Measurements from ENCODE around the gene HYAL2.

The HYAL2 gene

DNA sequence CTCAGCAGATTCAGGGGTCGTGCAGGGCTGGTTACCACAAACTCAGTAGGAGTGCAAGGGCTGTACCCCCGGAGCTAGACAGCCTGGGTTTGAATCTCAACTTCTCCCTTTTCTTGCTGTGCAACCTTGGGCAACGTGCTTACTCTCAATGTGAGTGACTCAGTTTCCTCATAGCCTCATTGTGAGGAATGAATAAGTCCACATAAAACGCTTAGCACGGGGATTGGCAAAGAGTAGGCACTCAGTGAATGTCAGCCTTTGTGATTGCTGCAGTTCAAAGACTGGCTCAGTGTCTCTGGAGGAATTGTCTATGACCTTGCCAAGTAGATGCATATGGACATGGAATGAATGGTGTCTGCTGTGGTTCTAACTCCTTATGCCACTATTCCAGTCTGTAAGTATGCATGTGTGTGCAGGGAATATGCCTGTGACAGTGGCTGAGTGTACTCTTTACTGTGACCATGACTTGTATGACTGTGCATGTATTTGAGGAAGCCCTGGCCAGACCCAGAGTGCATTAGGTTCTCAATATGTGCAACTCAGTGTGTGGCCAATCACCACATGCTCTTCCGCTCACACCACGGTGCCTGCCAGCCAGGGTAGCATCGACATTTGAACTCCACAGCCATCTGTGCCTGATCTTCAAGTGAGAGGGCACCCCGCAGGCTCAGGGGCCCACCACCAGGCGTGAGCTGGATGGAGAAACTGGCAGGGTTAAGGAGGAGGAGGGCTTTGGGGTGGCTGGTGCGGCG lies 22.4 kb downstream of the HYAL2 start:
- Histone ChIP-seq H3K9me3 (ENCODE audit: control insufficient read depth, low read length) (no peaks in the 10 kb centered on the region), H3K27me3 (replicated peaks; ENCODE audit: control insufficient read depth, insufficient read depth, low read length) (no peaks in the 10 kb centered on the region), H3K9ac (ENCODE audit: low read length) (peak overlapping the region; percentile 91), H3K4me3 (ENCODE audit: low read length) (peak overlapping the region; percentile 80), H3K36me3 (ENCODE audit: control insufficient read depth, insufficient read depth, low read length, severe bottlenecking) (no peaks in the 10 kb centered on the region), H3K4me1 (ENCODE audit: control insufficient read depth, insufficient read depth, low read length) (peaks cover 22% of the 10 kb centered on the region)
- DNase-seq (ENCODE audit: low read depth): peak; percentile 61

DNA sequence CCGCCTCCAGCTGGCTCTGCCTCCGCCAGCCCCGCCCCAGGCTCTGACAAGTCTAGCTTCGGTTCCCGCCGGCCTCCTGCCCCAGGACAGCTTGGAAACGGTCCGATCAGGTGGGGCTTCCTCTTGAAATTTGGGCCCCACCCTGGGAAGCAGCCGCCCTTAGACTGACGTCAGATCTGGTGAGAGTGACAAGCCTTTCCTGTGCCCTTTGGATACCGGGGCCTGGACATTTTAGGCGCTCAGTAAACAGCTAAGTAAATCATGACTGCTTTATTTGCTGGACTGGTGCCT lies 23.0 kb downstream of the HYAL2 start:
- Histone ChIP-seq H3K4me3 (ENCODE audit: low read length) (peak overlapping the region; percentile 80), H3K9me3 (ENCODE audit: control insufficient read depth, low read length) (no peaks in the 10 kb centered on the region)

DNA sequence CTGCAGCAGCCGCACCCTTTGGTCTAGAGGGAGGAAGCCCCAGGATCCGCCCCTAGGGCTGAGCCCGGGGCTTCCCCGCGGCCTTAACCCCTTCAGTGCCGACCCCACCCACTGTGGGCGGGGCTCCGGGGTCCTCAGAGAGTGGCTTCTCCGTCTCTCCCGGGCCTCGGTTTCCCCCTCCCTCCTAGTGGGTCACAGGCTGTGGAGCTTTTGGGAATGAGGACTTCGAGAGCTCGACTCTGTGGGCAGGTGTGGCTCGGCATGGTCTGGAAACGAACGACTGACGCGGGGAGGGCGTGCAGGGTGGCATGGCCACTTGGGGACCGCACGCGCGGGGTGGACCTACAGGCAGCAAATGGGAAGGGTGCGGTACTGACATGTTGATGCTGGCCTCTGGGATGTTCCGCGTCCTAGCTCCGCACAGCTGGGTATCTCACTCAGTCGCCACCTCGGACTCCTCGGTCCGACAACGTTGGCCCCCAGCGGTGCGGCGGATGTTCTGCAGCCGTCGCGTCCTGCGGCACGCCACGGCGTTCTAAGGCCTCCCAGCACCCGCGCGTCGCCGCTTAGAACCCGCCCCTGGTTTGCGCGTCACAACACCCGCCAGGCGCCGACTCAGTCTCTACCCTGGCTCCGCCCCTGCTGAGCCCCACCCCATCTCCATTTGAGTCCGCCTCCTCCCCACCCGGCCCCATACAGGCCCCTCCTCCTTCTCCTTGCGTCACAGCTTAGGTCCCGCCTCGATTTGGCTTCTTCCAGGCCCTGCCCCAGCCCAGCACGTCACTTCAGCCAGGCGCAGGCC lies 23.5 kb downstream of the HYAL2 start, which contains the start of the genes HYAL3 and NAA80:
TSS of gene HYAL3 (minus strand) at position 570 of the 802 bp plus-strand sequence. CDS start 3,803 bp downstream, outside the sequence.
TSS of gene NAA80 (minus strand) at position 570 of the 802 bp plus-strand sequence. CDS start 1,942 bp downstream, outside the sequence.
- Histone ChIP-seq H3K9me3 (ENCODE audit: control insufficient read depth, low read length) (no peaks in the 10 kb centered on the region), H3K9ac (ENCODE audit: low read length) (peak within 1 kb of the TSS; percentile 95), H3K36me3 (ENCODE audit: control insufficient read depth, insufficient read depth, low read length, severe bottlenecking) (no peaks in the 10 kb centered on the region), H3K4me3 (ENCODE audit: low read length) (peak within 1 kb of the TSS; percentile 87), H3K4me1 (ENCODE audit: control insufficient read depth, insufficient read depth, low read length) (peaks cover 22% of the 10 kb centered on the region), H3K27me3 (replicated peaks; ENCODE audit: control insufficient read depth, insufficient read depth, low read length) (no peaks in the 10 kb centered on the region)
- DNase-seq (ENCODE audit: low read depth): peak; percentile 100

More for the DNA sequence above, 23.0 kb downstream of the HYAL2 start:
- DNase-seq (ENCODE audit: low read depth): no peak
- H3K27me3 ChIP-seq (replicated peaks; ENCODE audit: control insufficient read depth, insufficient read depth, low read length): no peaks in the 10 kb centered on the region
- peak overlapping the region; percentile 91 for H3K9ac ChIP-seq (ENCODE audit: low read length)
- H3K36me3 ChIP-seq (ENCODE audit: control insufficient read depth, insufficient read depth, low read length, severe bottlenecking): no peaks in the 10 kb centered on the region
- peaks cover 22% of the 10 kb centered on the region for H3K4me1 ChIP-seq (ENCODE audit: control insufficient read depth, insufficient read depth, low read length)

DNA sequence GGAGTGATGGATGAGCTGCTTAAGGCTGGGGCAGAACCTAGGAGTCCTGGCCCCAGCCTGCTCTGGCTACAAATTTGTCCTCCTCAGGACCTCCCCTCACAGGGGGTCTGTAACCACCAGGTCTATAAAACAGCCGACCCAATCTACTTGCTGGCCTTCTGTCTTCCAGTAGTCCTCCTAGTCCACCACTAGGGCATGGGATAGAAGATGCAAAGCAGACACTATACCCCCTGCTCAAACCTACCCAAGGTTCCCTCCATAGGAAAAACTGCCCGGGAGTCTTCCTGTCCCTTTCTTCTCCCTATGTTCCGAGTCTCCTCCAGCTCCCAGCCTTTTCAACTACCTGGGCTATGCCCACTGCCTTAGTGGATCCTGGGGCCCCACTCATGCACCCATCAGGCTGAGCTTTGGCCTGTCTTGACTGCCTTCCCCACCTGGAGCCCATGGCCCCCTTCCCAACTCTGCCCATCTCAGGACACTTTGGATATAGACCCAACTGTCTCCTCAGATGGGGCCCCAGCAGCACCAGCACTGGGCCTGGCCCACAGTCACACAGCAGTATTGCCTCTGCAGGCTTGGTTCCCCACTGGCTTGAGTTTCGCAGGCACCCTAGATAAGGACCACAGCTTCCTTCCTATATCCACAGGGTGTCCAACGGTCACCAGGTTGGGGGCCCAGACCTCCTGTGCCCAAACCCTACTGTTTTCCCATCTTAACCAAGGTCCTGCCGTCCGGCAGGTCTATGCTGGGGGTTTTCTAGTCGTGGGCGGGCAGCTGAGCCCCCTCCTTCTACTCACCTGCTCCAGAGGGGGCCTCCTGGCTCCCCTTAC lies 24.4 kb downstream of the HYAL2 start:
- Histone ChIP-seq H3K9ac (ENCODE audit: low read length) (peak overlapping the region; percentile 95), H3K4me3 (ENCODE audit: low read length) (peak overlapping the region; percentile 87), H3K36me3 (ENCODE audit: control insufficient read depth, insufficient read depth, low read length, severe bottlenecking) (no peaks in the 10 kb centered on the region), H3K27me3 (replicated peaks; ENCODE audit: control insufficient read depth, insufficient read depth, low read length) (no peaks in the 10 kb centered on the region), H3K9me3 (ENCODE audit: control insufficient read depth, low read length) (no peaks in the 10 kb centered on the region), H3K4me1 (ENCODE audit: control insufficient read depth, insufficient read depth, low read length) (peaks cover 27% of the 10 kb centered on the region)
- DNase-seq (ENCODE audit: low read depth): peak; percentile 20

DNA sequence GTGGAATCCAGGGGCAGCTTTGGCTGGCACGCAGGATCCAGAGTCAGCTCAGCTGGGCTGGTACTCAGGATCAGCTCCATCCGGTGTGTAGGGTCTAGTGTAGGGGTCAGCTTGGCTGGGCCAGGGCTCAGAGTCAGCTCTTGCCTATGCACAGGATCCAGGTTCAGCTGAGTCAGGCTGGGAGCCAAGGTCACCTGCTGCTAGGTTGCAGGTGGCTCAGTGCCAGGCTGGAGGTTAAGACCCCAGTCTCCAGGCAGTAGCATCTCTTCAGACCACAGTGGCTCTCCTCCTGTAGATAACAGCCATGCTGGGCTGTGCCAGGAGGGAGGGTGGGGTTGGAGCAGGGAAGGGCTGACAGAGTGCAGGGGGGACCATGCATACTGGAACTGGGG lies 25.2 kb downstream of the HYAL2 start:
- no peak overlapping the region for H3K9ac ChIP-seq (ENCODE audit: low read length)
- H3K36me3 ChIP-seq (ENCODE audit: control insufficient read depth, insufficient read depth, low read length, severe bottlenecking): no peaks in the 10 kb centered on the region
- no peak overlapping the region for H3K4me3 ChIP-seq (ENCODE audit: low read length)
- no peaks in the 10 kb centered on the region for H3K9me3 ChIP-seq (ENCODE audit: control insufficient read depth, low read length)
- no peak for DNase-seq (ENCODE audit: low read depth)
- no peaks in the 10 kb centered on the region for H3K27me3 ChIP-seq (replicated peaks; ENCODE audit: control insufficient read depth, insufficient read depth, low read length)
- H3K4me1 ChIP-seq (ENCODE audit: control insufficient read depth, insufficient read depth, low read length): peaks cover 33% of the 10 kb centered on the region

DNA sequence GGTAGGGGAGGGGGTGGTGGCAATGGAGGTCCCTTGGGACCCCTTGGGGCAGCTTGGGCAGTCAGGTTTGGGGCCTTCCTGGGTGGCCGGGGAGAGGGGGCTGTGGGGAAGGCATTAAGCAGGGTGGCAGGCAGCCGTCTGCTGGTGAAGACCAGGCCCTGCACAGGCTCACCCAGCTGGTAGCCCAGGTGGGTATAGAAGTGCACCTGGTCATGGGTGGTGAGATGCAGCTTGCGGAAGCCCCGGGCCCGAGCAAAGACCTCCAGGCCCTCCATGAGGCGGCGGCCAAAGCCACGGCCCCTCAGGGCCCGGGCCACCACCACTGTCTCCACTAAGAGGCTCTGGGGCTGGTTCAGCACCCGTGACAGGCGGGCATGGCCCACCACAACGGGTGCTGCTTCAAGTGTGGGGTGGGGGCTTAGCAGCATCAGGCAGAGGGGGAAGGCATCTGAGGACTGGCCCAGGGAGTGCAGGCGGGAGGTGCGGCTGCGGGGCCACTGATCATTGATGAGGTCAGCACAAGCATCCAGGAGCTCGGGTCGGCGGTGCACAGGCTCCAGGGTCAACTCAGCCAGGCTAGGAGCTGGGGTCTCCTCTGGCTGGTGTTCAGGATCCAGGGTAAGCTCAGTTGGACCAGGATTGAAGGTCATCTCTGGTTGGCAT lies 25.7 kb downstream of the HYAL2 start:
- H3K27me3 ChIP-seq (replicated peaks; ENCODE audit: control insufficient read depth, insufficient read depth, low read length): no peaks in the 10 kb centered on the region
- no peaks in the 10 kb centered on the region for H3K9me3 ChIP-seq (ENCODE audit: control insufficient read depth, low read length)
- peaks cover 33% of the 10 kb centered on the region for H3K4me1 ChIP-seq (ENCODE audit: control insufficient read depth, insufficient read depth, low read length)
- H3K4me3 ChIP-seq (ENCODE audit: low read length): no peak overlapping the region
- DNase-seq (ENCODE audit: low read depth): no peak
- H3K36me3 ChIP-seq (ENCODE audit: control insufficient read depth, insufficient read depth, low read length, severe bottlenecking): no peaks in the 10 kb centered on the region
- no peak overlapping the region for H3K9ac ChIP-seq (ENCODE audit: low read length)

DNA sequence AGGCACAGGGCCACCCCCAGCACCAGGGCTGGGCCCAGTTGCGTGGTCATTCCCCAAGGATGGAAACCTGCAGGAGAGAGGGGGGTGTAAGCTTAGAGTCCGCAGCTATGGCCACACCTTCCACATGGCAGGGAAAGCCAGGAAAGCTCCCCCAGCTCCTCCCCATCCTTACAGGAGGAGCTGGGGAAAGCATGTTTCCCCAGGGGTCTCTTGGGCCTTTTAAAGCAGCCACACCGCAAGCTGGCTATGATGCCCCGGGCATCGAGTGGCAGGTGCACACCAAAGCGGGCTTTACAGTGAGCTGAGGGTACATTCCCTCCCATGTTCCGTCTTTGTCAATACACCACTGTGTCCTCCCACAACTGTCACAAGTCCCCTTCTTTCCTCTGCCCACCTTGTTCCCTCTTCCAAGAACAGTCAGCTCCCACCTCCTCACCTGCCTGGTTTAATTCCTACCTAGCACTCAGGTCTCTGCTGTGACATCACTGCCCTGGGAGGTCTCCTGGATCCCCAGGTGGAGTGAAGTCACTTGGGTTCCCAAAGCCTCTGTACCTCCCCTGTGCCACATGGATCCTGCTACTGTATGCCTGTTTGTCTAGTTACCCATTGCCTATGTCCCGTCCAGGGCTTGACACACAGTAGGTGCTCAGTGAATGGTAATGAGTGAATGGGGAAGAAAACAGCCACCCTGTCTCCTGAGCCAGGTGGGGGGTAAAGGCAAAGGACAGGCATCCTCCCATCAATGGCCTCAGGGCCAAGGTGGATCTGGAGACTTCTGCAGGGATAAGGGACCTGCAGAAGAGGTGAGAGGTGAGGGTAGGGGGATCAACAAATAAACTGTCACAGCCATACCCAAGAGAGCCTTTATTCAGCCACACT lies 26.8 kb downstream of the HYAL2 start:
- H3K4me1 ChIP-seq (ENCODE audit: control insufficient read depth, insufficient read depth, low read length): peaks cover 40% of the 10 kb centered on the region
- no peak overlapping the region for H3K9ac ChIP-seq (ENCODE audit: low read length)
- no peaks in the 10 kb centered on the region for H3K27me3 ChIP-seq (replicated peaks; ENCODE audit: control insufficient read depth, insufficient read depth, low read length)
- peaks cover under 1% of the 10 kb centered on the region for H3K36me3 ChIP-seq (ENCODE audit: control insufficient read depth, insufficient read depth, low read length, severe bottlenecking)
- H3K9me3 ChIP-seq (ENCODE audit: control insufficient read depth, low read length): no peaks in the 10 kb centered on the region
- DNase-seq (ENCODE audit: low read depth): no peak
- H3K4me3 ChIP-seq (ENCODE audit: low read length): no peak overlapping the region

DNA sequence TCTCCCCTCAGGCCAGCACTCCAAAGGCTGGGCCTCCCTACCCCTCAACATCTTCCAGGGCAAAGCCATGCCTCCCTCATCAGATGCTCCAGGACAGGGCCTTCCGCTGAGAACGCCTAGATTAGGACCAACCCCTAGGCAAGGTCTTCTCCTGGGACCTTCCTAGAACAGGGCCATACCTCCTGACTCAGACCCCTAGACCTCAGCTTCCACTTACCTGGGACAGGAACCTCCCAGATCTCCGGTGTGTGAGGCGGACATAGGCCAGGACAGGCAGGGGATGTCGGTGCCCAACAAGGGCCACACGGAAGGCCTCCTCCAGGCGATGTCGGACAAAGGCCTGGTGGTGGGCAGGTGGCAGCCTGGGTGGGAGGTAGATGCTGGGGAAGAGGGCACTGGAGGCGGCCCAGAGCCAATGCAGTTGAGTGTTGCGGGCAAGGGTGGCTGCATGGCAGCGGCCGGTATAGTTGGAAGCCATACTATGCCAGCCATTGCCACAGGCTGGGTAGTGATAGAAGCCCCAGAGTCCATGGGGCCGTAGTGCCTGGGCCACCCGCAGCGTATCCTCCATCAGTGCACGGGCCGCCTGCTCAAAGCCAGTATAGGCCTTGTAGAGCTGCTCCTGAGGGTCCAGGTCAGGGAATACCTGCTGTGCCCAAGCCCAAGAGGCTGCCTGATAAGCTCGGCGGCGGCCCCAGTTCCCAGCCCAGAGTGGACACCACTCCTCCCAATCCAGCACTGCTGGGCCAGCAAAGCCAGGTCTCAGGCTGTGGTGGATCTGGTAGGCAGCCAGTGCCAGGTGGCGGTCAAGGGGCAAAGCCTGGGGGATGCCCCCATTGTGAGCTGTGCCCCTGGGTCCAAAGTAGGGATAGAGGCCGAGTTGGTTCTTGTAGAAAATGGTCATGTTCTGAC lies 27.8 kb downstream of the HYAL2 start:
- Histone ChIP-seq H3K27me3 (replicated peaks; ENCODE audit: control insufficient read depth, insufficient read depth, low read length) (no peaks in the 10 kb centered on the region), H3K4me3 (ENCODE audit: low read length) (no peak overlapping the region), H3K4me1 (ENCODE audit: control insufficient read depth, insufficient read depth, low read length) (peaks cover 31% of the 10 kb centered on the region), H3K9ac (ENCODE audit: low read length) (no peak overlapping the region), H3K9me3 (ENCODE audit: control insufficient read depth, low read length) (no peaks in the 10 kb centered on the region), H3K36me3 (ENCODE audit: control insufficient read depth, insufficient read depth, low read length, severe bottlenecking) (peaks cover 11% of the 10 kb centered on the region)
- no peak for DNase-seq (ENCODE audit: low read depth)

DNA sequence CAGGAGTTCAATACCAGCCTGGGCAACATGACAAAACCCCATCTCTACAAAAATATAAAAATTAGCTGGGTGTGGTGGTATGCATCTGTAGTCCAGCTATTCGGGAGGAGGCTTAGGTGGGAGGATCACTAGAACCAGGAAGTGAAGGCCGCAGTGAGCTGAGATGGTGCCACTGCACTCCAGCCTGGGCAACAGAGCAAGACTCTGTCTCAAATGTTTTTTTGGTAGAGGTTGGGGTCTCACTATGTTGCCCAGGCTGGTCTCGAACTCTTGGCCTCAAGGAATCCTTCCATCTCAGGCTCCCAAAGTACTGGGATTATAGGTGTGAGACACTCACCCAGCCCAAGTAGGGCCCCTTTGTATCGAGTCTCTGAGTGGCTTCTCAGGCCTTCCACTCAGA lies 28.5 kb downstream of the HYAL2 start:
- Histone ChIP-seq H3K4me1 (ENCODE audit: control insufficient read depth, insufficient read depth, low read length) (peaks cover 29% of the 10 kb centered on the region), H3K9me3 (ENCODE audit: control insufficient read depth, low read length) (no peaks in the 10 kb centered on the region), H3K4me3 (ENCODE audit: low read length) (no peak overlapping the region), H3K36me3 (ENCODE audit: control insufficient read depth, insufficient read depth, low read length, severe bottlenecking) (peaks cover 17% of the 10 kb centered on the region), H3K27me3 (replicated peaks; ENCODE audit: control insufficient read depth, insufficient read depth, low read length) (no peaks in the 10 kb centered on the region), H3K9ac (ENCODE audit: low read length) (no peak overlapping the region)
- no peak for DNase-seq (ENCODE audit: low read depth)

Measured in adipocyte (in vitro differentiated cells).